Uterus (tissue), 2 donors: ENCODE results near the gene RHOXF2.
"Not testable (repeated sequence)": the region's sequence is repeated elsewhere in the genome, so short reads cannot be mapped to it uniquely, and the experiment has no call there.

ENCODE experiments used
- CTCF ChIP-seq, 4 experiments: fragments of 200-600 bp in 2 of 4; fragments of 450-650 bp in 2 of 4; sonication (generic) in 2 of 4; IDR thresholded peaks; one replicate each; pipeline ENCODE4 v1.5.1; 2016 to 2019; ENCODE audit warnings: antibody characterized with exemption in 4 of 4, mild to moderate bottlenecking in 2 of 4, moderate library complexity in 1 of 4
- POLR2A ChIP-seq, 2 donors: fragments of 450-650 bp; IDR thresholded peaks; one replicate each; pipeline ENCODE4 v1.6.1; 2016; ENCODE audit warnings: antibody characterized with exemption in 2 of 2, mild to moderate bottlenecking in 1 of 2, moderate library complexity in 1 of 2

DNA sequence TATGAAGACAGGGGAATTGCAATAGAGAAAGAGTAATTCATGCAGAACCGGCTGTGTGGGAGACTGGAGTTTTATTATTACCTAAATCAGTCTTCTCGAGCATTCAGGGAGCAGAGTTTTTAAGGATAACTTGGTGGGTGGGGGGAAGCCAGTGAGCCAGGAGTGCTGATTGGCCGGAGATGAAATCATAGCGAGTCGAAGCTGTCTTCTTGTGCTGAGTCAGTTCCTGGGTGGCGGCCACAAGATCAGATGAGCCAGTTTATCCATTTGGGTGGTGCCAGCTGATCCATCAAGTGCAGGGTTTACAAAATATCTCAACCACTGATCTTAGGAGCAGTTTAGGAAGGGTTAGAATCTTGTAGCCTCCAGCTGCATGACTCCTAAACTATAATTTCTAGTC is 34.8 kb downstream of the RHOXF2 start:
- TF ChIP-seq POLR2A, CTCF (IDR thresholded peaks at IDR 0.05): not testable (repeated sequence)
